Activated effector memory CD4-positive, alpha-beta T cell treated with anti-CD3 and anti-CD28 coated beads, Interleukin-2, amount 50 U/mL, for 16 hours (primary cell): ENCODE results near the gene BTBD9.

ENCODE experiments used
- DNase-seq: peaks from one replicate; pipeline ENCODE4 v3.0.0-alpha.2; 2020

Gene BTBD9

DNA sequence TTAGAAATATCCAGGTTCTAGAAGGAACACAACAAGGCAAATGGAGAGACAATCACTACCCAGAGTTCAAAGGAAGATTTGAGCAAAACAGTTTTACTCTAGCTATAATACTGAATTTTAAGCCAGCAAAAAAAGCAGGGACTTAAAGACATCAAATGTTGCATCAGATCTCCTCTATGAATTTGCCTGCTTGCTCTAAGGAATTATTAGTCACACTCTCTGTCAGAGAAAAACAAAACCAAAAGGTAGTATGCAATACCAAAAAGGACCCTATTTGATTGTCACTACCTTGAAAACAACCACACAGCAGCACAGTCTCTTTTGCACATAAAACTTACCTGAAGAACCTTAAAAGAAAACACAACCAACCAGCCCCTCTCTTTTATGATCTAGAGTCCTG, 46.3 kb downstream of the BTBD9 start:
- no peak for DNase-seq

DNA sequence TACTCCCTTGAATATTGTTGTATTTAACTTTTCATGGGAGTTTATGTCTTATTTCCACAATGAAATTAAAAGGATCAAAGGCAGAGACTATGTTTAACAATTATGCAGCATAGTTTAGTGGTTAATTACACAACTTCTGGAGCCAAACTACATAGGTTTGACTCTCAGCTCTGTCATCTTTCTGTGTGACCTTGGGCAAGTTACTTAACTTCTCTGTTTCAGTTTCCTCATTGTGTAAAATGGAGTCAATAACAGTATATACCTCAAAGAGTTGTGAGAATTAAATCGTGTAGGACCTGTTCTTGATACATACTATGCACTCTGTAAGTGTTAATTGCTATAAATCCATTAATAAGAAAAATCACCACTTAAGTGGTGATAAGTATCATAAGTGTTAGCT, 48.3 kb downstream of the BTBD9 start:
- DNase-seq, result no peak

DNA sequence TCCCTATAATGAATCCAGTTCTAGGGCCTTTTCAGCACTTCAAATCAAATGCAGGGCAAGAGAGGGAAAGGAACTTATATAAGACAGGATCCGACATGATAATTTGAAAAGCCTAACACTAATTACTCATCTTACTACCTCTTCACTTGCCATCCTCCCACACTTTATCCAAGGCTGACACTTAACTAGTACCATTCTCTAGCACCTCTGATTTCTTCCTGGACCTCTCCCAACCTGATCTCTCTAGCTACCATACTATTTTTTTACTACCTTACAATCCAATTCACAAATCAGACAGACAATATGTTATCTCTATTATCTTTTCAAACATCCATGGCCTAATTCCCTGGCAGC, 50.4 kb downstream of the BTBD9 start:
- DNase-seq, result no peak

- DNase-seq, result no peak
These were observed 50.9 kb downstream of the BTBD9 start for GRCh38 chr6:38588631-38589366.

GRCh38 chr6:38587766-38588362, 51.9 kb downstream of the BTBD9 start:
- DNase-seq, result no peak

DNA sequence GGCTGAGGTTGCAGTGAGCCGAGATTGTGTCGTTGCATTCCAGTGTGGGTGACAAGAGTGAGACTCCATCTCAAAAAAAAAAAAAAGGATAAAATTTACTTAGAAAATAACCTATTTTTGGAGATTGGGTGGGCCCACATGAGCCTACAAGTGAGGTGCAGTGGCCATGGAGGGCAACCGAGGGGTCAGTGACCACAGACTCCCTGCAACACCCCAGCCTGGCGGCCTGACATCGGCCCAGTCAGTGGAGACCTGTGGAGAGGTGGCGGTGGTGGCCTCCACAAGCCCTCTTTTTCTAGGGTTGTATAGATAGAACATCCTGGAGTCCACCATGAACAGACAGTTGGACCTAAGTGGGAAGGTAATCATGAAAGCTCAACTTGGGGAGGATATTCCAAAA, 52.7 kb downstream of the BTBD9 start:
- no peak for DNase-seq

GRCh38 chr6:38584731-38585130, 55.0 kb downstream of the BTBD9 start:
- DNase-seq, result no peak

GRCh38 chr6:38583523-38583922, 56.2 kb downstream of the BTBD9 start:
- no peak for DNase-seq

GRCh38 chr6:38580030-38580429, 59.7 kb downstream of the BTBD9 start:
- no peak for DNase-seq

- DNase-seq, result no peak
These were observed 60.6 kb downstream of the BTBD9 start for GRCh38 chr6:38579010-38579628.

DNA sequence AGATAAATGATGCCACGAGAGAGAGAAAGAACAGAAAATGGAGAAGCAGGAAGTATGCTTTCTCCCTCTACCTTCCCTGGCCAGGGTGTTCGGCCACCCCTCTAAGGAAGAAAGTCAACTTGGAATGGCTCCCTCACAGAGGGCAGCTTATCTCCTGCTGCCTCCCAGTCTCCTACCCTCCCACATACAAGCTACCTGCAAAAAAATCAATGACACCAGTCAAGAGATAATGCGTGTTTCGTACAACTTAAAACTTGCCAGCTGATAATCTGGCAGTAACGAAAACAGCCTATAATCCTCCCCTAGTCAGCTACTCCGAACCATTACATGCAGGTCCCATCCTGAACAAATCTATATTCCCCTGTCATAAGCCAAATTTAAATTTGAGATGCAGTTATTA, 61.7 kb downstream of the BTBD9 start:
- DNase-seq, result no peak

DNA sequence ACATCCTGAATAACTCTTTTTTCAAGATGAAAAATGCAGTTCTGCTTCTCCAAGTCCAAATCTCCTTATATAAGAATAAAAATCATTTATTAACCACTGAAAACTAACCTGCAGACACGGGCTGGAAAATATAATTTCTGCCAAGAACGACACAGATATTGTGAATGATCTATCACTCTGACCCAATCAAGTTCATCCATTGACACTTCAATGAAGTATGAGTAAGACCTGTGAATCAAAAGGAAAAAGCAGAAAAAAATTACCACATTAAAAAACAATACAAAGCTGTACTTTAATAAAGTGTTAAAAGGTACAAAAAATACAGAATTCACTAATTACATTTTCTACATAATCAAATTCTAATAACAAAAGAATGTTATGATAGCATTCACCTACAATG, 62.2 kb downstream of the BTBD9 start:
- no peak for DNase-seq

- no peak for DNase-seq
These were observed 65.8 kb downstream of the BTBD9 start for GRCh38 chr6:38573801-38574395.

DNA sequence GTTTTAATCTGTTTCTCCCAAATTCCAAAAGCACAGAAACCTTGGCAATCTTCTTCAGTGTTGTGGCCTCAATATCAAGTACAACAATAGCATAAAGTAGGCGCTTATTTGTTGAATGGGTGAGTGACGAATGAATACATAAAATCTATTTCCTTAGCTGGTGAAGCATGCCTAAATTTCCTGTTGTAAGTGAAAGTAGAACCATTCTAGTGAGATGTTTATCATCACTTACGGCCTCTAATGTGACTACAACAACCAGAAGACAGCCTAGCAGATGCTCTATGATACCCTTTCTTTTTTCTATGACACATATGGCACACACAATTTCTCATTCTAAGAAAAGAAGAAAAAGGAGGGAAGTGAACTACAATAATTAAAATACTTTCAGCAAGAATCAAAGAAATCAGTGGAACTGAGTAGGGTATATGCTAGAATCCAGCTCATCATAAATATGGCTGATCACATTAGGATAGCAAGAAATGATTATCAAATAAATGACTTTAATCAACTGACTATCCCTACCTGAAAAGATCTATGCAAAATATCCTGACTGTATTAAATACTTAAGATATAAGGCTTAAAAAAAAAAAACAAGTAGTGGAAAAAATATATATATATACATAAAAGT, 67.4 kb downstream of the BTBD9 start:
- DNase-seq, result no peak

- no peak for DNase-seq
These were observed 68.0 kb downstream of the BTBD9 start for GRCh38 chr6:38571721-38572120.

- no peak for DNase-seq
These were observed 69.0 kb downstream of the BTBD9 start for GRCh38 chr6:38570750-38571149.

DNA sequence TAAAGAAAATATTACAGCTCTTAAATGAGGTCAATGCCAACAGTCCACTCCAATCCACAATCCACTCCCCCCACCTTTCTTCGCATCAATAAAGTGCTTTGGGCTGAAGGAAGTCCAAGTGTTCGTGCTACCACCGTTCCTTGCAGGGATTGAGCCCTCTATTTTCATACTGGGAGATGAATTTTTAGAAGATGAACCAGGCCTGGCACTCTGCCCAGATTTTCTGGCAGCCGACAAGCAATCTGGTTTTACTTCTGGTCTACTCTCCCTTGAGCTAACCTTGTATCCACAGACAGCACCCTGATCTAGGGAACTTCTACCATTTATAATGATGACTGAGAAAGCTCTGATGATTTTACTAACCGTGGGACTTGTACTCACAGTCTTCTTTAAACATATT, 72.3 kb downstream of the BTBD9 start:
- DNase-seq, result no peak

- DNase-seq, result no peak
These were observed 73.3 kb downstream of the BTBD9 start for GRCh38 chr6:38566295-38567030.

DNA sequence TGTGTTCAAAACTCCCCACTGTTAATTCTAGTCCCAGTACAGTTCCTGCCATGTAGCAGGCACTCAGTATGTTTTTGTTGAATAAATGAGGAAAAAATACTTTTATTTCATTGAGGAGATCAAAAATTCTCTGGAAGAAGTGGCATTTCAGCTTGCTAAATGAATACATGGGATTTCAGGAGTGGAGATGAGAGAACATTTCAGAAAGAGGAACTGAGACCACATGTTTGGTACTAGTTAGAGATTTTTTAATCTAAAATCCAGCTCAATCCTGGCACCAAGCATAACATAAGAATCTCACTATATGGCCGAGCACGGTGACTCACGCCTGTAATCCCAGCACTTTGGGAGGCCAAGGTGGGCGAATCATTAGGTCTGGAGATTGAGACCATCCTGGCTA, 75.4 kb downstream of the BTBD9 start:
- no peak for DNase-seq

DNA sequence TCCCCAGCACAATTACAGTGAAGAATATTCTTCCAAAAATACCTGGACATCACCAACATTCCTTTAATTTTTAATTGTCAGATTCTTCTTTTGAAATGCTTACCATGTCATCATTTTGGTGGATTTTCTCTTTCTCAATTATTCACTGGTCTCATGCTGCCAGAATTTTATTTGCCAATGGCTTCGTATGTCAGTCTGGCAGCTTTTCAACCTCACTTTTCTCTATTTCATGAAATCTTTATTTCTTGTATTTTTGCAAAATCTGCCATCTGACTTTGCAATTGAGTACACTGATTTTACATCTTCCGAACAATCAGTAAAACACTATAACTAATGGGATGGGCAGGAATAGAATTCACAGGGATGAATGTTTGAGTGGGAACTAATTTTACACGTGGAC, 84.1 kb downstream of the BTBD9 start:
- no peak for DNase-seq

GRCh38 chr6:38554700-38555413, 84.9 kb downstream of the BTBD9 start:
- no peak for DNase-seq

GRCh38 chr6:38554014-38554413, 85.7 kb downstream of the BTBD9 start:
- DNase-seq, result no peak
